NCI-H345 treated with DMSO at 0.1 percent for 48 hours (cell line): Measurements from ENCODE around the gene SETX.
"Not testable (repeated sequence)": the region's sequence is repeated elsewhere in the genome, so short reads cannot be mapped to it uniquely, and the experiment has no call there.

Experiments
- DNase-seq: peaks from one replicate; lab custom pipeline; 2025; ENCODE audit not compliant: unreplicated experiment; lab: John Stamatoyannopoulos, UW

The SETX gene

DNA sequence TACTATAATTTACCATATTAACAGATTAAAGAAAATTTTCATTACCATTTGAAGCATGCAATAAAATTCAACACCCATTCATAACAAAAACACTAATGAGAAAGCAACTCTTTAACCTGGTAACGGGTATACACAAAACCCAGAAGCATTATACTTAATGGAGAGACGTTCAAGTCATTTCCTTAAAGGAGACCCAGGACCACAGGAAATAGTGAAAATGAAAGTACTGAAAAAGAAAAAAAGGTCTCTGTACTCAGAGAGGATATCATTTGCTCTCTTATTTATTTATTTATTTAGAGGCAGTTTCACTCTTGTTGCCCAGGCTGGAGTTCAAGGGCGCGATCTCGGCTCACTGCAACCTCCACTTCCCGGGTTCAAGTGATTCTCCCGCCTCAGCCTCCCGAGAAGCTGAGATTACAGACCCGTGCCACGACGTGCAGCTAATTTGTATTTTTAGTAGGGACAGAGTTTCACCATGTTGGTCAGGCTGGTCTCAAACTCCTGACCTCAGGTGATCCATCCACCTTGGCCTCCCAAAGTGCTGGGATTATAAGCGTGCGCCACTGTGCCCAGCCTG lies 61.6 kb downstream of the SETX start:
- no peak for DNase-seq

DNA sequence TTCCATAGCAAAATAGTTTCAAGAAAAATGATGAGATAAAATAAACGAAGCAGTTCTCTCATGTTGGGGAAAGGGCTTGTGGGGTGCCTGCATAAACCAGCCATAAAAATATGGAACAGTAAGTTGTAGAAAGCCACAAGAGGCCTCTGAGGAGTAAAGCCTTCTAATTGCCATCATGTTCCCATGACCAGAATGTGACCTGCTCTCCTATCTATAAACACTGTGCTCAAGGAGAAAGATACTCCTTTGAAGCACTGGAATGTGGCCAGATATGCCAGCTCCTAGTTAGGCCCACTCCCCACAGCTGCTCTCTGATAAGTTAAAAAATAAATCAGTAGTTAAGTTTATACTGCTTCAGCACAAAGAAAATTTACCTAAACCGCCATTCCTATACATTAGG lies 65.8 kb downstream of the SETX start:
- DNase-seq, result no peak

DNA sequence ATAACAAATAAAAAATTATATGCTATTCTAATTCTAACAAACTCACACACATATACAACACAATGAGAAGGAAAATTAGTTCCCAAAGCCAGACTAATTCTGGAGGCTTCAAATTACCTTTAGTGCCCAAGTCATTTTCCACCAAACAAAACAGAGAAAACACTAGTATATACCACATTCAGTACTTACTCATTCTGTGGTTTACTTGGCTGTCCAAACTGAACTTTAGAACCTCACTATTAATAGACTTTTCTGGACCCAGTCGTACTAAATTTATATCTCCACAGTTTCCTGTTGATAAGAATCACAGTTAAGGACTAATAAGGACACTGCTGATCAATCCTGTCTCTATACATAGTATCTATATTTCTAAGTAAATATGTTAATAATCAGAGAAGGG lies 66.4 kb downstream of the SETX start:
- no peak for DNase-seq

DNA sequence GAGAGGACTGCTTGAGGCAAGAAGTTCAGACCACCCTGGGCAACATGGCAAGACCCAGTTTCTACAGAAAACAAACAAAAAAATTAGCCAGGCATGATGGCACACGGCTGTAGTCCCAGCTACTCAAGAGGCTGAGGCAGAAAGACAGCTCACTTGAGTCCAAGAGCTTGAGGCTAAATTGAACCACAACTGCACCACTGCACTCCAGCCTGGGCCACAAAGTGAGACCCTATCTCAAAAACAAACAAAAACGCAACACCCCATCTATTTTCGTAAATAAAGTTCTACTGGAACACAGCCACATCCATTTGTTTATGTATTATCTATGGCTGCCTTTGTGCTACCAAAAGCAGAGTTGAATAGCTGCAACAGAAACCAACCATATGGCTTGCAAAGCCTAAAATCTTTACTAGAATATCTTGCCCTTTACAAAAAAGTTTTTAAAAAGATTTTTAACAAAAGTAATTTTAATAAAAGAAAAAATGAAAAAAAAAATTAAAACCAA lies 67.5 kb downstream of the SETX start:
- DNase-seq, result no peak

DNA sequence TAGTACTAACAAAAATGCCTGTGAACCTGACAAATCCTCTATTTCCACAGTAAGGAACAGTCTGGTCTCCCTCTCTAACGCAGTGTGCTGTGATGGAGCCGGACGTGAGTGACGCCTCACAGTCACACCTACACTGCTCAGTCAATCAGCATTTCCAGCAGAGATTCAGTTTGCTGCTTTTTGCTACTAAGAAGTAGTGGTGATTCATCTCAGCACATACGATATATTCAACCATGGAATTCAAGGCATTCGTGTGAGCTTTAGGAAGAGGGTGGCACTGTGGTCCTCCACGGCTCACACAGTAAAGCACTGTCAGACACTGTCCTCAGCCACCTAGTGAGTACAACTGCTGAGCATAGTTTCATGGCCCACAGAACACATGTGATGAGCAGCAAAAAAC lies 70.9 kb downstream of the SETX start:
- DNase-seq, result no peak

DNA sequence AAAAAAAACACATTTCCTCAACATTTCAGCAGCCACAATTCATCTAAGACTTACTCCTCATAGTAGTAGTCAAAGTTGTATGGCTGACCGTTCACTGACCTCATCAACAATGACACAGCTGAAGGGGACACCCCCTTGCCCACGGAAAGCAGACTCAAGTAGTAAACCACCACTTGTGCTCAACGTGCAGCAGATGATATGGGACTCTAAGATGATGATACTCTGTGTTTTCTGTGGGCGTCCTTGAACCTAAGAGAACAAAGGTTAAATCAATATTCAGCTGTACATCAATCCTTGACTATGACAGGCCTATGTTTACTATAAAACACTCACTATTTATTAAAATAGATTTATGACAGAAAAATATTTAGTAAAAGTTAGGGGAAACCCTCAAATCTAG lies 71.6 kb downstream of the SETX start:
- no peak for DNase-seq

DNA sequence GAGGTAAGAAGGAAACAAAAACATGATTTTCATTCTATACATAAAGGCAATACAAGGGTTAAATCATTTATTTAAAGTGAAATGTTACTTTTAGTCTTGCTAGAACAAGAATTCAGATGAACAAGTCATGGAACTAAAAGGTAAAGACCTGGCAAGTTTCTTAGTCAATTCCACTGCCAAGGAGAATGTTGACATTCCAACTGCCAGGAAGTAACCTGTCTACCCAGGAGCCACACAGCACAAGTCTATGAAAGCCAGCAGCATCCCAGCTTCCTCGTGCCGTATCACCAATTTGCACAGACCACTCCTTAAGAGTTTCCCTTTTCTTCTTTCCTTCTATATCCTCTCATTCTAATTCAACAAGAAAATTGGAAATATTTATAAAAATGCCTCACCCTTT lies 79.9 kb downstream of the SETX start:
- no peak for DNase-seq

DNA sequence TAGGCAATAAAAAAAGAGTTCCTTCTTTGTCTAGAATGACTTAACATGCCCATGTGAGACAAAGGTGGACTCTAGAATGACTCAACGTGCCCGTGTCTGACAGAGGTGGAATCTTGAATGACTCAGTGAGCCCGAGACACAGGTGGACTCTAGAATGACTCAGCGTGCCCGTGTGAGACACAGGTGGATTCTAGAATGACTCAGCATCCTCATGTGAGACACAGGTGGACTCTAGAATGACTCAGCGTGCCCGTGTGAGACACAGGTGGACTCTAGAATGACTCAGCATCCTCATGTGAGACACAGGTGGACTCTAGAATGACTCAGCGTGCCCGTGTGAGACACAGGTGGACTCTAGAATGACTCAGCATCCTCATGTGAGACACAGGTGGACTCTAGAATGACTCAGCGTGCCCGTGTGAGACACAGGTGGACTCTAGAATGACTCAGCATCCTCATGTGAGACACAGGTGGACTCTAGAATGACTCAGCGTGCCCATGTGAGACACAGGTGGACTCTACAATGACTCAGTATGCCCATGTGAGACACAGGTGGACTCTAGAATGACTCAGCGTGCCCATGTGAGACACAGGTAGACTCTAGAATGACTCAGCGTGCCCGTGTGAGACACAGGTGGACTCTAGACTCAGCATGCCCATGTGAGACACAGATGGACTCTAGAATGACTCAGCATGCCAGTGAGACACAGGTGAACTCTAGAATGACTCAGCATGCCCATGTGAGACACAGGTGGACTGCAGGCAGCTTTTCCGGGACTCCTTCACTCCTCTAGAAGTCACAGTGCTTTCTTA lies 84.9 kb downstream of the SETX start:
- not testable (repeated sequence) for DNase-seq

DNA sequence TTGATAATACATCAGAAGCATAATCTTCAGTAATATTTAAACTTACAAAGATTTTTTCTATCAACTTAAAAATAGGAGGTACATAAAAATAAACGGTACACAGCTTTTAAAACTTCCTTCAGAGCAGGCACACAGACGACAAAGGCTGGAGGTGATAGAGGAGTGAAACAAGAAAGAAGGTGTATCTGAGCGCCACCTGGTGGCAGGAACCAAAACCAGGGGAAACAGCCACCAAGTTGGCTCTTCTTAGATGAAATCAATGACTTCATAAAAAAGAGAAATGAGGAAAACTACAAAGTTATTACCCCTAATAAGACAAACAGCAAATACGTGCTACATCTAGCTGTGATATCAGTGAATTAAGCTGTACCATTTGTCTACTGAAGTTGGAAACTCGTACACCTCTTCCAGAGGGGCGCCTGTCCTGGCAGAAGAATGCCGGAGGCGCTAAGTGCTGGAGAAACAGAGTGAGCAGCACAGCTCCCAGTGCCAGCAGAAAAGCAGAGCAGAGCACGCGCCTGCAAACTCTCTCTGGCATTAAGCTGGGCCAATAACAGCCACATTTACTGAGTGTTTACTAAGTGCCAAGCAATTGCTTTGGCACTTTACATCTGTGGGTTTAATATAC lies 85.9 kb downstream of the SETX start:
- peak; percentile 27 for DNase-seq

DNA sequence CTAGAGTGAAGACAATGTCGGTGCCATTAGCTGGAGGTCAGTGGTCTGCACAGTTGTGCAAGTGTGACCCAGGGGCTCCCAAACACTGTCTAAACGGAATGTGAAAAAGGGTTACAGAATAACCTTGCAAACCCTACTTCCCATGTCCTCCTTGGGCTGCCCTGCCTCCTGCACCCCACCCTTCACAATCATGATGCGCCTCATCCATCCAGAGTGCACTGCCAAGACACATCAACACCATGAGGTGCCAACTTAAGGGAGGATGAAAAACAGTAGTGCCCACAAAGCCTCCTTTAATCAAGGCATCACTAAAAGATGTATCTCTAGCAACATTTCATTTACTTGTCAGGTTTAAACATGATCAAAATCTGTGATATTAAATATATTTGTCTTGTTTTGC lies 87.1 kb downstream of the SETX start:
- DNase-seq, result no peak

DNA sequence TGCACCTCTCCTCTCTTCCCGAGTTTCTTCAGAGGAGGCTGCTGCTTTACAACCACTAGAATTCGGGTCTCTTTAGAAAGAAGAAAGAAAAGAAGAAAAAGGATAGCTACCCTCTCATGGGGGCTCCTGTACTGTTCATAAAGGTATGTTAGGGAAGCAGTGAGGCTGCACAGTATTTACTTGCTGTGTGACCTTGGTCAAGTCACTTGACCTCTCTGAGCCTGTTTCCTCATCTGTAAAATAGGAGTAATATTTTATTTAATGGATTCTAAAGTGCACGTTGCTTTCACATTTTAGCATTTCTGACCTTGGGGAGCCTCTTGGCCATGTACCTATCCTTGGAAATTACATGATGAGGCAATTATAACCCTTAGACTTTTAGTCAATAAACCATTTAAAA lies 88.8 kb downstream of the SETX start:
- DNase-seq, result no peak

DNA sequence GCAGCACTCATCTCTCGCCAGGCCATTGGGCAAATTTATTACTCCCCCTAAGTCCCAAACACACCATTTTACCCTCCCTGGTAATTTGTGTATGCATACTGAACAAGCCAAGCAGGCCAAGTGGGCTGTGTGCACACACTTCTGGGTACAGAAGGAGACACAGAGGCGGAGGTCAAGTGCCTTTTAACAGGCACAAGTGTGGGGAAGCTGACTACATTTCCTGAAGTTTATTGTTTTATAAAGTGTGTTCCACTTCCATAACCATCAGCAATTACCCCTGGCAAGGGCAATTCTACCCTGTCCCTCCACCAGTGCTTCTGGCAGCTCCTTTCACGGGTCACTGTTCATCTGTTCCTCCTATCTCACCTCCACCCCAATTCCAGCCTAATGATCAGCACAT lies 93.9 kb downstream of the SETX start:
- DNase-seq, result no peak

DNA sequence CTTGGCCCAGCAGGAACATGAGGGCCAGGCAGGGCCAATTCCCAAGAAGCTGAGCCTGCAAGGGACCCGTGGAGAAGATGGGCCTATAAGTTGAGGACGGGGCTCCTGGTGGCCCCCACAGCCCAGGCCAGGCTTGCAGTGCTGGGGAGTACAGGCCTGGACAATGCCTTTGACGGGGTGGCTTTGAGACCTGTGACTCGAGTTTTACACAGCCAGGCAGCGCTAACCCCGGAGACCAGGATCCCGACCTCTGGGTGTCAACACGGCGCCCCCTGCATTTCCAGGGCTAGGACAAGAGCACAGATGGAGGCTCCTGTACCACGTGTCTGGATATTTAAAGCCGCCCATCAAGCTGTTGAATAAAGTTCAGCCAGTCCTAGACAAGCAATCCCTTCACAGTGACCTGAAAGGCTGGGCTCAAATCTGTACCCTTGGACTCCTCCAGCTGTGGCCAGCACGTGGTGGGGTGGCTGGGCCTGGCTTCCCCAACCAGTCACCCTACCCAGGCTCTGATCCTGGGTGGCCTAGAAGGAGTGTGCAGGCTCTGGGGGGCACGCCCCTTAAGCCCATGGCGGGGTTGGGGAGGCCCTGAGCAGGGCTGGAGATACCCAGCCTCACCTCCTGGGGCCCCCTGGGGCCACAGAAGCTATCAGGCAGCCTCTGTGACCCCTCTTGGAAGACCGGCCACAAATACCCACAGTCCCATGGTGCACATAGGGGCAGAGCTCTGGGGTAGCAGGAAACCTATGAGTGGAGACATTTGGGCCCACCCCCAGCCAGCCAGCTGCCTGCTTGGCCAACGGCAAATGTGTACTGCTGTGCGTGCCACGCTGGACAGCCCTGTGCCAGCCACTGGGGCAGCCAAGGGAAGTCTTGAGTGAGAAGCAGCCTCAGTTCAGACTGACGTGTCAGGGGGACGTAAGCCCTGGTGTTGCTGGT lies 104.2 kb downstream of the SETX start:
- DNase-seq, result no peak

DNA sequence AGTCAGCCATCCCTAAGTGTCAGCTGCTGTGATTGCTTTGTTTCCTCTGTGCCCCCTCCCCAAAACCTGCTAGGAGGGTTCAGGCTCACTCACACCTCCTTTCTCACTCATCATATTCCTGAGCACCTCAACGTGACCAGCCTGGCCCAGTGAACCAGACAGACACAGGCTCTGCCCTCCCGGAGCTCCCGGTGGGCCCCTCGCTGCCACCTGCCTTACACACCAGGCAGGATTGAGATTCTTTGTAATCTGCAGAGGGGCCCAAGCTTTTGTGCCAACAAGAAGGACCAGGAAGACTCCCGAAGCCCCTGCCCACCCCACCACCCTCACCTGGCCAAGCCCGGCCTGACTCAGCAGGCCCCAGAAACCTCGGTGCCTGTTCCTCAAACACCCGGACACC lies 105.1 kb downstream of the SETX start:
- no peak for DNase-seq

DNA sequence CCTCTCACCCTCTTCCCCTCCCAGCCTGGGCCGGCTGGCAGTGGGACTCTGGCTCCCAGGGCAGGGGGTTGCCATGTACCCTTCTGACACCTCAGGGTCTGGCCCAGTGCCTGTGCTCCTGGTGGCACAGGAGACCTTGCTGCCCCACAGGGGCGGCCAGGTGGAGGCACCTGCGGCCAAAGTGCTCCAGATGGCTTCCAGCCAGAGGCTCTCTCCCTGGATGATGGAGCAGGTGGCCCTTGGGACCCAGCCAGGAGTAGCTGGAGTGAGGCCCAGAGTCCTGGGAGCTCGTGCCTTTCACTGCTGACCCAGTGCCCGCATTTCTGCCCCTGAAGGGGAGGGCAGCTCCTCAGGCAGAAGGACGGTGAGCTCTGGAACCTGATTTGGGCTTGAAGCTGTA lies 105.7 kb downstream of the SETX start:
- DNase-seq, result no peak

DNA sequence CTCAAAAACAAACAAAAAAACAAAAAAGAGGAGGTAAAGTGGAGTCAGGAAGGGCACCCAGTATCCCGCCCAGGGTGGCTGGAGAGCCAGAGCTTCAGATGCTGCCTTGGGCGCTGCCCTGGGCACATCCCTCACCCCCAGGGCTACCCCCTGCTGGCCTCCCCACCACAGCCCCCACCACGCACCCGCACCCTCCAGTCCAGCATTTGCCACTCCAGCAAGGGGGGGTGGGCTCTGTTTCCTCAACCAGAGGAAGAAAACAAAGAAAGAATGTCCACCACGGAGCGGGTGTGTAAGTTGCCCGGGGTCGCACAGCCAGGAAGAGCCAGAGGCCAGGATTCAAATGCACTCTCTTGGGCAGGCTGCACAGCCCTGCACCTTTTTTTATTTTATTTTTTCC lies 106.8 kb downstream of the SETX start:
- DNase-seq, result no peak

DNA sequence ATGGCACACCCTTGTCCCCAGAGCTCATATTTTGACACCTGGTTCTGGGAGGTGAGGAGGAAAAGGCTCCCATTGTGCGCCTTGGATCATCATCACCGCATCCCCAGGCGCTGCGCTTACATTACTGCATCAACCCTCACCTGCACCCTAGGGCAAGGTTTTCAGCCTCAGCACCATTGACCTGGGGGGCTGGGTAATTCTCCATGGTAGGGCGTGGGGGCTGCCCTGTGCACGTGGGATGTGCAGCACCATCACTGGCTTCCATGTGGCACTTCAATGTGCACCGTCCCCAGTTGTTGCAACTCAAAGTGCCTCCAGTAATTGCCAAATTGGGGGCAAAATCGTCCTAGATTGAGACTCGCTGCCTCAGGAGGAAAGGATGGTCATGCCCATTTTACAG lies 109.3 kb downstream of the SETX start:
- no peak for DNase-seq

DNA sequence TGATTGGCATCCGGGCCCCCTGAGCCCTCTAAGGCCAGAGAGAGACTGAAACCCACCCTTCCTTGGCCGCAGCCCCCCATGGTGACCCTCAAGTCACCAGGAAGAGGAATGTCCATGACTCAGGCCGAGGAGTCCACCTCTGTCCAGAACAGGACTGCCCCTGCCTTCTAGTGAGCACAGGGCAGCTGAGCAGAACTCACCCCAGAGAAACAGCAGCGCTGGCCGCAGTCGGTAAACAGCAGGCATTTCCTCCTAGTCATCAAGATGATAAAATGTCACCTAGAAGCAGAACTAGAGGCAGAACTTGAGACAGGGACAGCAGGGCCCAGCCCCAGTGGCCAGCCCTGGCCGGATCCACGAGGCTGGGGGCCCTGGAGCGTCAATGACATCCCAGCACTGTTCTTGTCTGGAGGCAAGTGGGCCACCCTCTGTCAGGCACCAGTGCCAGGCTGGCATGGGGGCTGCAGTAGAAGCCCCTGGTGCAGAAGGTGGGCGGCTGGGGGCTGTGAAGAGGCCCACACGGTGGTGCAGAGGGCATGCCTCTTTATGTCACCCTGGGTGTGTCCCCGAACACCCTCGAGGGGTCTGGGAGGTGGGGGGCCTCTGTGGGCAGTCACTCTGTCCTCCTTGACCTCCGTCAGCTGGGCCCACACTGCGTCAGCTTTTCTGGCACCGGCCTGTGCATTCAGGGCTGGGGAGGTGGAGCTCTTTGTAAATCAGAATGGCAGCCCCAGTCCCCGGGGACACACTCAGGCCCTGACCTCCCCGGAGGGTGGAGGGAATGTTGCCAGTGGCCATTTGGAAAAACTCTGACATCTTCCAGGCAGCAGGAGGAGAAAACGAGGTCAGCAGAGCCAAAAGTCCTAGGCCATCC lies 110.0 kb downstream of the SETX start:
- no peak for DNase-seq

DNA sequence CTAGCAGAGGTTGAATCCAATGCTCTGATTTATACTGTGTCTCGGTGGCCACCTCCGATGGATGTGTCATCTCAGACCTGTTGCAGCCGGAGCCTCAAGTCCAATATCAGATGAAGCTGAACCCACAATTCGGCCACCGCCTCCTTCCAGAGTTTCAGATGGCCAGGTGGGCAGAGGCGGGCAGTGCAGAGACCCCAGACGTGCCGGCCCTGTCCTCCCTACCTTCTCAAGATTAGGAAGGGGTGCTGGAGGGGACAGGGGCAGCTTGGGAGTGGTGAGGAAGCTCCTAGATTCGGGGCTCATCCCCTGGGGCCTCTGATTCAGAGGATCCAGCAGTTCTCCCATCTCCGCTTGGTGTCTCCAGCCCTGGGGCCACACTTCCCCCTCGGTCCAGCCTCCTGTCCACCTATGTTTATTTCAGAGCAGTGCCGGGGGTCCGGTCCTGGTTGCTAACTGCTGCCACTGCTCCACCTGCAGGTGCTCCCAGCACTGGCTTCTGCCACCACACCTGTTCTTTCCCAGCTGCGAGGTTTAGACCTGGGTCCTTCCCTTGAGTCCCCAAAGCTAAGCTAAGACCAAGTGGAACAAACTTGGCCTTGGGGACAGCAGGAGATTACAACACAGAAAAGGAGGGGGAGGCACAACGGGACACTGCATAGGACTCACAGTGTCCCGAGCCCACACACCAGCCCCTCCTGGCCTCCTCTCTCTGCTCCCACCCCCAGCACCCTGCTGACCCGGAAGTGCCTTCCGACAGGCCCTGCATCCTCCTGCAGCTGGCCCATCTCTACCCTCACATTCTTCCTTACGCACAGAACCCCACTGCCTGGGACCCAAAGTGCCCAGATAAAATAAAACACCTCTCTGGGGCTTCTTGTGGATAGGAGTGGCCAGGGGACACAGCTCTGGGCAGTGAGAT lies 111.4 kb downstream of the SETX start:
- no peak for DNase-seq
